H9 (cell line): ENCODE results near the gene TBC1D24. TPM values are rescaled to one million over a fixed set of nuclear protein-coding genes. Genes with fewer than 3 reads are reported as not detected.

Experiments used
- DNase-seq: peaks from one replicate; pipeline ENCODE4 v3.0.0-alpha.2; 2017
- H2AFZ ChIP-seq: one replicate; pipeline ENCODE4 v1.6.1; 2013; ENCODE audit warnings: mild to moderate bottlenecking, low read length, control low read depth, moderate library complexity
- H2AK5ac ChIP-seq: 2 replicates; pipeline ENCODE4 v1.6.1; 2013; ENCODE audit warnings: low read length, control low read depth, mixed read lengths; ENCODE audit not compliant: insufficient read length
- H2BK120ac ChIP-seq: one replicate; pipeline ENCODE4 v1.6.1; 2013; ENCODE audit warnings: low read depth, mild to moderate bottlenecking, low read length, control low read depth, inconsistent platforms; ENCODE audit not compliant: poor library complexity, severe bottlenecking
- H2BK12ac ChIP-seq: 2 replicates; pipeline ENCODE4 v1.6.1; 2013; ENCODE audit warnings: low read length, control low read depth, mixed read lengths, low read depth; ENCODE audit not compliant: insufficient read length
- H2BK15ac ChIP-seq: 2 replicates; pipeline ENCODE4 v1.6.1; 2013; ENCODE audit warnings: low read depth, low read length, control low read depth
- H2BK20ac ChIP-seq: one replicate; pipeline ENCODE4 v1.6.1; 2013; ENCODE audit warnings: low read depth, mild to moderate bottlenecking, low read length, control low read depth, inconsistent platforms; ENCODE audit not compliant: poor library complexity, severe bottlenecking
- H2BK5ac ChIP-seq: 2 replicates; pipeline ENCODE4 v1.6.1; 2013; ENCODE audit warnings: low read length, control low read depth, mixed read lengths; ENCODE audit not compliant: insufficient read length
- H3K14ac ChIP-seq: 2 replicates; pipeline ENCODE4 v1.6.1; 2013; ENCODE audit warnings: low read length, control low read depth; ENCODE audit not compliant: insufficient read depth
- H3K18ac ChIP-seq: 2 replicates; pipeline ENCODE4 v1.6.1; 2013; ENCODE audit warnings: low read depth, mild to moderate bottlenecking, mixed read lengths, low read length, control low read depth; ENCODE audit not compliant: insufficient read length
- H3K23ac ChIP-seq: 2 replicates; pipeline ENCODE4 v1.6.1; 2013; ENCODE audit warnings: low read length, control low read depth, mixed read lengths, low read depth; ENCODE audit not compliant: insufficient read length
- H3K23me2 ChIP-seq: 2 replicates; pipeline ENCODE4 v1.6.1; 2013; ENCODE audit warnings: low read depth, mild to moderate bottlenecking, mixed read lengths, low read length, control low read depth; ENCODE audit not compliant: insufficient read length, poor library complexity, severe bottlenecking
- H3K27ac ChIP-seq: 2 replicates; pipeline ENCODE4 v1.5.1; 2013; ENCODE audit warnings: low read length, control low read depth, mixed read lengths, low read depth; ENCODE audit not compliant: insufficient read length
- H3K27me3 ChIP-seq: 2 replicates; pipeline ENCODE4 v1.6.1; 2013; ENCODE audit warnings: low read length, control low read depth, inconsistent platforms; ENCODE audit not compliant: insufficient read depth
- H3K4ac ChIP-seq: 2 replicates; pipeline ENCODE4 v1.6.1; 2013; ENCODE audit warnings: low read depth, mild to moderate bottlenecking, control low read depth, inconsistent platforms, low read length, moderate library complexity
- H3K4me1 ChIP-seq: 2 replicates; pipeline ENCODE4 v1.6.1; 2013; ENCODE audit warnings: low read length, control low read depth, inconsistent platforms; ENCODE audit not compliant: insufficient read depth
- H3K4me2 ChIP-seq: 2 replicates; pipeline ENCODE4 v1.6.1; 2013; ENCODE audit warnings: low read length, control low read depth, mixed read lengths; ENCODE audit not compliant: insufficient read length, insufficient read depth
- H3K56ac ChIP-seq: 2 replicates; pipeline ENCODE4 v1.6.1; 2013; ENCODE audit warnings: low read depth, mild to moderate bottlenecking, mixed read lengths, low read length, control low read depth; ENCODE audit not compliant: insufficient read length
- H3K79me1 ChIP-seq: 2 replicates; pipeline ENCODE4 v1.6.1; 2013; ENCODE audit warnings: low read depth, mild to moderate bottlenecking, moderate library complexity, low read length, control low read depth, inconsistent platforms; ENCODE audit not compliant: insufficient read depth, poor library complexity, severe bottlenecking
- H3K79me2 ChIP-seq: 2 replicates; pipeline ENCODE4 v1.6.1; 2013; ENCODE audit warnings: low read length, control low read depth, inconsistent platforms; ENCODE audit not compliant: insufficient read depth
- H3K9ac ChIP-seq: 2 replicates; pipeline ENCODE4 v1.6.1; 2013; ENCODE audit warnings: low read length, control low read depth, mixed read lengths; ENCODE audit not compliant: insufficient read length; ENCODE audit errors: extremely low read depth
- H3K9me3 ChIP-seq: one replicate; pipeline ENCODE4 v1.6.1; 2013; ENCODE audit warnings: low read depth, low read length, inconsistent platforms; ENCODE audit not compliant: control insufficient read depth
- H3T11ph ChIP-seq: one replicate; pipeline ENCODE4 v1.6.1; 2013; ENCODE audit warnings: mild to moderate bottlenecking, low read length, control low read depth, inconsistent platforms
- H4K20me1 ChIP-seq: one replicate; pipeline ENCODE4 v1.6.1; 2013; ENCODE audit not compliant: control insufficient read depth, insufficient read length, insufficient read depth
- H4K5ac ChIP-seq: 2 replicates; pipeline ENCODE4 v1.6.1; 2013; ENCODE audit warnings: low read depth, mild to moderate bottlenecking, mixed read lengths, low read length, control low read depth; ENCODE audit not compliant: insufficient read length
- H4K8ac ChIP-seq: replicated peaks from 2 replicates; pipeline ENCODE4 v1.6.1; 2013; ENCODE audit warnings: low read length, control low read depth, mixed read lengths, low read depth; ENCODE audit not compliant: insufficient read length
- H4K91ac ChIP-seq: 2 replicates; pipeline ENCODE4 v1.6.1; 2013; ENCODE audit warnings: low read depth, mild to moderate bottlenecking, moderate library complexity, mixed read lengths, low read length, control low read depth; ENCODE audit not compliant: insufficient read length
- H3K27ac Mint-ChIP-seq, 3 experiments: 2 replicates in 2 of 3; 3 replicates in 1 of 3; pipeline ENCODE4 v1.8.0; 2020 to 2021; ENCODE audit warnings: mixed read lengths in 3 of 3, mild to moderate bottlenecking in 1 of 3, moderate library complexity in 1 of 3
- H3K27me3 Mint-ChIP-seq: 2 replicates; pipeline ENCODE4 v1.8.0; 2021; ENCODE audit warnings: low read depth, mild to moderate bottlenecking, moderate library complexity, mixed read lengths
- H3K36me3 Mint-ChIP-seq, 3 experiments: 2 replicates in 2 of 3; 3 replicates in 1 of 3; pipeline ENCODE4 v1.8.0; 2020 to 2021; ENCODE audit warnings: low read depth in 3 of 3, mixed read lengths in 3 of 3; ENCODE audit not compliant: insufficient read depth in 1 of 3
- H3K4me1 Mint-ChIP-seq, 2 experiments: 2 replicates each; pipeline ENCODE4 v1.8.0; 2020; ENCODE audit warnings: mixed read lengths in 2 of 2
- H3K4me3 Mint-ChIP-seq, 2 experiments: 2 replicates in 1 of 2; 3 replicates in 1 of 2; pipeline ENCODE4 v1.8.0; 2020 to 2021; ENCODE audit warnings: mild to moderate bottlenecking in 2 of 2, mixed read lengths in 2 of 2, moderate library complexity in 1 of 2
- H3K9me3 Mint-ChIP-seq, 2 experiments: 2 replicates in 1 of 2; 3 replicates in 1 of 2; pipeline ENCODE4 v1.8.0; 2020; ENCODE audit warnings: mild to moderate bottlenecking in 2 of 2, mixed read lengths in 2 of 2, moderate library complexity in 1 of 2
- WGBS: extraction: QIAGEN DNeasy Blood & Tissue Kit; methylation state at CpG from one replicate; pipeline ENCODE4 v1.1.7; 2013; ENCODE audit warnings: missing lambda C conversion rate, low lambda C conversion rate, mixed read lengths; ENCODE audit not compliant: insufficient read length; ENCODE audit errors: extremely low coverage; 5-methylcytosine and 5-hydroxymethylcytosine counted together
- total RNA-seq: library from RNA; stranded (reverse); gene quantifications from 2 replicates; pipeline ENCODE4 v1.2.1, GENCODE V29; 2021
- TF ChIP-seq, protein P1 (sequence below): fragments of 200-600 bp; sonication (generic); conservative IDR thresholded peaks from 3 replicates; pipeline ENCODE4 v1.8.0; 2021; ENCODE audit warnings: antibody characterized with exemption, mild to moderate bottlenecking

The TBC1D24 gene
- total RNA-seq, 1 experiment from 2014 or later = 19.0 TPM

DNA sequence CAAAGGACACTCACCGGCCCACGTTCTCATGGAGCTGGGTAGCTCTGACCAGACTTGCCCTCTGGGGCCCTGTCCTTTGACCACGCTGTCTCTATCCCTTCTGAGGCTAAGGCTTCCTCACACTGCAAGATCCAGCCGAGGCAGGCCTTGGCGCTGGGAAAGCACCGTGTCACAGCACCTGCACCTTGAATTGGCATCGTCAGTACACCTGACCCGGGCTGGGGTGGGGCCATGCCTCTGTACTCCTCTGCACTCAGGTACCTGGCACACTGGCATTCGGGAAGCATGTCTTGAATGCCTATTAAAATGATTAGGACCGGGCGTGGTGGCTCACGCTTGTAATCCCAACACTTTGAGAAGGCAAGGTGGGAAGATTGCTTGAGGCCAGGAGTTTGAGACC is 6.0 kb downstream of the TBC1D24 start:
- DNase-seq = no peak
- H3K9me3 ChIP-seq = no peaks in the 10 kb centered on the region
- no peaks in the 10 kb centered on the region; the same call in 1 of the 2 replicates for H3K79me2 ChIP-seq
- no peaks in the 10 kb centered on the region for H3K23me2 ChIP-seq
- H2BK15ac ChIP-seq = no peak overlapping the region
- H3K18ac ChIP-seq = no peak overlapping the region
- no peak overlapping the region for H3K27ac ChIP-seq
- peaks cover 14% of the 10 kb centered on the region for H3K27me3 Mint-ChIP-seq
- H2BK20ac ChIP-seq = no peak overlapping the region
- H2AFZ ChIP-seq = no peak overlapping the region
- H3T11ph ChIP-seq = no peak overlapping the region
- no peak overlapping the region for H4K91ac ChIP-seq
- H2AK5ac ChIP-seq = no peak overlapping the region
- no peak overlapping the region for H2BK12ac ChIP-seq
- no peak overlapping the region for H3K27ac Mint-ChIP-seq
- H3K9me3 Mint-ChIP-seq = no peaks in the 10 kb centered on the region
- H3K4ac ChIP-seq = no peak overlapping the region
- no peaks in the 10 kb centered on the region; a peak in 1 of 7 replicates for H3K36me3 Mint-ChIP-seq
- H3K4me2 ChIP-seq = no peak overlapping the region
- TF ChIP-seq, protein P1, sequence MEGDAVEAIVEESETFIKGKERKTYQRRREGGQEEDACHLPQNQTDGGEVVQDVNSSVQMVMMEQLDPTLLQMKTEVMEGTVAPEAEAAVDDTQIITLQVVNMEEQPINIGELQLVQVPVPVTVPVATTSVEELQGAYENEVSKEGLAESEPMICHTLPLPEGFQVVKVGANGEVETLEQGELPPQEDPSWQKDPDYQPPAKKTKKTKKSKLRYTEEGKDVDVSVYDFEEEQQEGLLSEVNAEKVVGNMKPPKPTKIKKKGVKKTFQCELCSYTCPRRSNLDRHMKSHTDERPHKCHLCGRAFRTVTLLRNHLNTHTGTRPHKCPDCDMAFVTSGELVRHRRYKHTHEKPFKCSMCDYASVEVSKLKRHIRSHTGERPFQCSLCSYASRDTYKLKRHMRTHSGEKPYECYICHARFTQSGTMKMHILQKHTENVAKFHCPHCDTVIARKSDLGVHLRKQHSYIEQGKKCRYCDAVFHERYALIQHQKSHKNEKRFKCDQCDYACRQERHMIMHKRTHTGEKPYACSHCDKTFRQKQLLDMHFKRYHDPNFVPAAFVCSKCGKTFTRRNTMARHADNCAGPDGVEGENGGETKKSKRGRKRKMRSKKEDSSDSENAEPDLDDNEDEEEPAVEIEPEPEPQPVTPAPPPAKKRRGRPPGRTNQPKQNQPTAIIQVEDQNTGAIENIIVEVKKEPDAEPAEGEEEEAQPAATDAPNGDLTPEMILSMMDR = no peak
- H4K8ac ChIP-seq = no peak overlapping the region
- WGBS = no CpG with 5 or more reads among the region's 12 CpGs
- no peaks in the 10 kb centered on the region for H3K4me1 ChIP-seq
- peaks cover 4% of the 10 kb centered on the region for H4K20me1 ChIP-seq
- peaks cover 7 to 9% of the 10 kb centered on the region in 2 experiments; a peak in 3 of 4 replicates for H3K4me1 Mint-ChIP-seq
- H3K14ac ChIP-seq = no peak overlapping the region
- H3K9ac ChIP-seq = no peak overlapping the region
- no peak overlapping the region for H2BK120ac ChIP-seq
- H3K27me3 ChIP-seq = no peaks in the 10 kb centered on the region
- H3K23ac ChIP-seq = no peak overlapping the region
- no peak overlapping the region for H3K4me3 Mint-ChIP-seq
- H4K5ac ChIP-seq = no peak overlapping the region
- no peak overlapping the region for H2BK5ac ChIP-seq
- H3K56ac ChIP-seq = no peak overlapping the region
- H3K79me1 ChIP-seq = no peaks in the 10 kb centered on the region
